NCI-H1417 (cell line): ENCODE data around the gene SORCS1.

Experiments used
- DNase-seq, 3 experiments: peaks; one replicate each; lab custom pipeline; 2025; lab: John Stamatoyannopoulos, UW

SORCS1 gene

GRCh38 chr10:107163881-107164861 lies at the start of gene SORCS1:
Gene SORCS1, minus strand, starts transcription at chr10:107164706.
- DNase-seq: no peak

GRCh38 chr10:107214261-107214660 lies 49.8 kb upstream of the SORCS1 start:
- DNase-seq: no peak

- DNase-seq: no peak
Measured at GRCh38 chr10:107213861-107214260, 49.4 kb upstream of the SORCS1 start.

- no peak for DNase-seq
Measured at GRCh38 chr10:107206833-107207232, 42.3 kb upstream of the SORCS1 start.

- no peak for DNase-seq
Measured at GRCh38 chr10:107169516-107169915, 5.0 kb upstream of the SORCS1 start.

- DNase-seq: no peak
Measured at GRCh38 chr10:107168738-107169137, 4.2 kb upstream of the SORCS1 start.

GRCh38 chr10:107166403-107166802 lies 1.9 kb upstream of the SORCS1 start:
- no peak for DNase-seq

GRCh38 chr10:107164992-107165391 lies 486 bp upstream of the SORCS1 start:
- no peak for DNase-seq

GRCh38 chr10:107163076-107163855 lies 1.2 kb downstream of the SORCS1 start:
- no peak for DNase-seq

GRCh38 chr10:107160866-107161265 lies 3.6 kb downstream of the SORCS1 start:
- no peak for DNase-seq

GRCh38 chr10:107159871-107160270 lies 4.6 kb downstream of the SORCS1 start:
- no peak for DNase-seq

GRCh38 chr10:107157071-107157470 lies 7.4 kb downstream of the SORCS1 start:
- no peak for DNase-seq

GRCh38 chr10:107152087-107152486 lies 12.4 kb downstream of the SORCS1 start:
- no peak for DNase-seq

- DNase-seq: no peak
Measured at GRCh38 chr10:107148906-107149305, 15.6 kb downstream of the SORCS1 start.

- no peak for DNase-seq
Measured at GRCh38 chr10:107144490-107144889, 20.0 kb downstream of the SORCS1 start.

- no peak for DNase-seq
Measured at GRCh38 chr10:107141524-107142061, 22.9 kb downstream of the SORCS1 start.

- no peak for DNase-seq
Measured at GRCh38 chr10:107139237-107139636, 25.3 kb downstream of the SORCS1 start.

- DNase-seq: no peak
Measured at GRCh38 chr10:107133656-107134055, 30.9 kb downstream of the SORCS1 start.

- no peak for DNase-seq
Measured at GRCh38 chr10:107129000-107129399, 35.5 kb downstream of the SORCS1 start.

GRCh38 chr10:107126512-107127065 lies 37.9 kb downstream of the SORCS1 start:
- DNase-seq: no peak

- DNase-seq: no peak
Measured at GRCh38 chr10:107122703-107123102, 41.8 kb downstream of the SORCS1 start.

GRCh38 chr10:107118866-107119265 lies 45.6 kb downstream of the SORCS1 start:
- no peak for DNase-seq
